H1 (cell line): Measurements from ENCODE around the gene OPA3. TPM values are rescaled to one million over a fixed set of nuclear protein-coding genes. Genes with fewer than 3 reads are reported as not detected.

Experiments
- CHD2 ChIP-seq: IDR thresholded peaks from 2 replicates; pipeline ENCODE4 v1.6.1; 2012; ENCODE audit warnings: low read length, improper control_type of control experiment
- EP300 ChIP-seq, 2 experiments: IDR thresholded peaks; 1 replicate in 1 of 2; 2 replicates in 1 of 2; pipeline ENCODE4 v1.6.1; 2011 to 2012; ENCODE audit warnings: low read depth in 2 of 2, low read length in 2 of 2, mild to moderate bottlenecking in 2 of 2, borderline replicate concordance in 1 of 2, inconsistent platforms in 1 of 2, moderate library complexity in 1 of 2
- GTF2F1 ChIP-seq: IDR thresholded peaks from 2 replicates; pipeline ENCODE4 v1.6.1; 2012; ENCODE audit warnings: low read depth, low read length, improper control_type of control experiment, borderline replicate concordance
- JUN ChIP-seq: IDR thresholded peaks from 2 replicates; pipeline ENCODE4 v1.6.1; 2011; ENCODE audit warnings: low read depth, mild to moderate bottlenecking, improper control_type of control experiment, low read length
- YY1 ChIP-seq: IDR thresholded peaks from 2 replicates; pipeline ENCODE4 v1.6.1; 2011; ENCODE audit warnings: low read depth, mild to moderate bottlenecking, low read length
- polyA plus RNA-seq, 7 experiments: library from polyadenylated mRNA; depleted of rRNA in 3 of 7; stranded (reverse) in 5 of 7; unstranded in 2 of 7; fragments of >200 nt in 5 of 7; fragments of 200-250 nt in 2 of 7; gene quantifications; 1 replicate in 5 of 7; 2 replicates in 1 of 7; 4 replicates in 1 of 7; pipeline versions ENCODE4 v1.2.1 to v1.2.3, GENCODE V29; 2011 to 2013; ENCODE audit warnings: missing spikeins in 2 of 7, mixed read lengths in 2 of 7
- total RNA-seq: library from RNA; stranded (reverse); fragmentation: NEBNext Ultra II Directional; extraction: Animal tissue kit (Norgen Biotek cat#: 25700); gene quantifications from 2 replicates; pipeline ENCODE4 v1.2.1, GENCODE V29; 2021
- TF ChIP-seq, protein P1 (sequence below): IDR thresholded peaks from 2 replicates; pipeline ENCODE4 v1.6.1; 2011; ENCODE audit warnings: low read depth, mild to moderate bottlenecking, low read length; ENCODE audit not compliant: insufficient read depth

Gene OPA3
- total and polyA plus RNA-seq, 2 of the 8 experiments (the other 6 are each of a cell fraction or from before 2014, with no cell fraction given): 12.5 to 14.5 TPM

DNA sequence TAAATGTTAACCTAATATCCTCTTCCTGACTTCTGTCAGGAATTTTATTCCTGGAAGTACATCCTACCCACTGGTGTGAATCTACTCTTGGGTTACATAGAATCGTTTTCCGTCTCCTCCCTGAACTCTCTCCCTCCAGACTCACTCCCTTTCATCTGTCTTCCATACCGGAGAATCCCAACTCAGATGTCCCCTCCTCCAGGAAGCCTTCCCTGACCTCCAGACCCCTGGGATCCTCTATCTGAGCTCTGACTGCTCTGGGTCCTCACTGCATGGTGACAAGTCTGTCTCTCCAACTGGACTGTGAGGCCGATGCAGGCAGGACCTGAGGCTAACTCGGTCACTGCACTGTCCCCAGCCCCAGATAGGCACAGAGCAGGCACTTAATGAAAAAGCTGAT, 24.6 kb downstream of the OPA3 start (continued):
- TF ChIP-seq YY1 (no peak), EP300 (IDR thresholded peaks at IDR 0.05; ENCODE audit: borderline replicate concordance in 1 of 2, low read depth in 2 of 2, low read length in 2 of 2) (no peak), CHD2 (no peak), GTF2F1 (no peak), JUN (no peak)
- TF ChIP-seq, protein P1, sequence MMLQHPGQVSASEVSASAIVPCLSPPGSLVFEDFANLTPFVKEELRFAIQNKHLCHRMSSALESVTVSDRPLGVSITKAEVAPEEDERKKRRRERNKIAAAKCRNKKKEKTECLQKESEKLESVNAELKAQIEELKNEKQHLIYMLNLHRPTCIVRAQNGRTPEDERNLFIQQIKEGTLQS: no peak
